Mesodermal cell (in vitro differentiated cells): Measurements from ENCODE around the gene ADAMTS9.
A peak's percentile ranks its signal among the peaks of the same experiment; 100 is the strongest.

Source experiments
- H3K27ac ChIP-seq: 2 replicates; pipeline ENCODE4 v1.7.0; 2013; ENCODE audit warnings: mild to moderate bottlenecking, low read depth, low read length, moderate library complexity; ENCODE audit not compliant: severe bottlenecking
- H3K36me3 ChIP-seq: 2 replicates; pipeline ENCODE4 v1.7.1; 2013; ENCODE audit warnings: mild to moderate bottlenecking, low read length, moderate library complexity; ENCODE audit not compliant: control insufficient read depth, insufficient read depth
- H3K4me1 ChIP-seq: one replicate; pipeline ENCODE4 v1.7.1; 2013; ENCODE audit warnings: mild to moderate bottlenecking, low read length; ENCODE audit not compliant: insufficient read depth, control insufficient read depth, poor library complexity, severe bottlenecking
- H3K4me3 ChIP-seq: 2 replicates; pipeline ENCODE4 v1.7.0; 2013; ENCODE audit warnings: low read length, control low read depth, mild to moderate bottlenecking; ENCODE audit not compliant: insufficient read depth, poor library complexity, severe bottlenecking; ENCODE audit errors: extremely low read depth
- H3K9me3 ChIP-seq: 2 replicates; pipeline ENCODE4 v1.7.1; 2013; ENCODE audit warnings: mild to moderate bottlenecking, low read length, moderate library complexity; ENCODE audit not compliant: control insufficient read depth
- WGBS, 2 experiments: methylation state at CpG; one replicate each; pipeline ENCODE4 v1.1.5; 2013; ENCODE audit warnings: missing lambda C conversion rate in 2 of 2; ENCODE audit not compliant: insufficient coverage in 2 of 2; 5-methylcytosine and 5-hydroxymethylcytosine counted together

The ADAMTS9 gene

DNA sequence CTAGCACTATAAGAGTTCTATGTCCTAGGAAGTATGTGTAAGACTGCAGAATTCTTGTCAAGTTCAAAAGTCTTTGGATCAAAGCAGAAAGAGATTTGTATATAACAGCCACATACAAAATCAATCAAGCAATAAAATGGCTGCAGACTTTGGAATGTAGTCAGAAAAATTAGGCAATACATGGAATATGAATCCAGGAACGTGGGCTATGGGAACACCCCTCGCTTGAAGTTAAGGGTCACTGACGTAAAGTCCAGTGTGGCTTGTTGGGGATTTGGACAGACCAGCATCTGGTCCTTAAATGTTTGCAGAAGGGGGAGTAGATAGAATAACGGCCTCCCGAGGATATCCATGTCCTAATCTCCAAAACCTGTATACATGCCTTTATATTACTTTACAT lies 178.6 kb downstream of the ADAMTS9 start:
- no peak overlapping the region for H3K4me3 ChIP-seq
- no peak overlapping the region for H3K27ac ChIP-seq
- 83 to 100% methylated on average over 1 to 3 of the region's 5 CpGs for WGBS, 2 experiments
- peaks cover 14% of the 10 kb centered on the region for H3K4me1 ChIP-seq
- H3K9me3 ChIP-seq: peaks cover 8% of the 10 kb centered on the region
- no peaks in the 10 kb centered on the region for H3K36me3 ChIP-seq

DNA sequence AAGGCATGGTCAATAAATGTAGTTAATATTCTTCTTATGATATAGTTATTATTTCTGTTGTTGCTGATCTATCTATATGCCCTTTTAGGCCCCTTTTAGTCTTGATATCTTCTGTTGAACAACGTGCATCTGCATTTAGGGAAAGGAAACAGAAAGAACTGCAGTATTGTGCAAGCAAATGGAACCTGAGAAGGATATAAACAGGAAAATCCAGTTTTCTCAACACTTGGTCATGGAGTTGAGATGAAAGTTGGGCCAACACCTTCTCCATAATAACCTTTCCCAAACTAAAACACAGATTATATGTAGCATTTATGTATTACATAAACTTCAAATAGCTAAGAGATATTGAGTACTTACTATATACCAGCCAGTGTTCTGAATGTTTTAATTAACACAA lies 179.7 kb downstream of the ADAMTS9 start:
- WGBS, 2 experiments: 80% methylated on average over 1 of the region's 1 CpG; no CpG with 5 or more reads in 1 of the 2 experiments
- H3K36me3 ChIP-seq: no peaks in the 10 kb centered on the region
- H3K9me3 ChIP-seq: peaks cover 8% of the 10 kb centered on the region
- no peak overlapping the region for H3K4me3 ChIP-seq
- no peak overlapping the region for H3K27ac ChIP-seq
- H3K4me1 ChIP-seq: peaks cover 14% of the 10 kb centered on the region

DNA sequence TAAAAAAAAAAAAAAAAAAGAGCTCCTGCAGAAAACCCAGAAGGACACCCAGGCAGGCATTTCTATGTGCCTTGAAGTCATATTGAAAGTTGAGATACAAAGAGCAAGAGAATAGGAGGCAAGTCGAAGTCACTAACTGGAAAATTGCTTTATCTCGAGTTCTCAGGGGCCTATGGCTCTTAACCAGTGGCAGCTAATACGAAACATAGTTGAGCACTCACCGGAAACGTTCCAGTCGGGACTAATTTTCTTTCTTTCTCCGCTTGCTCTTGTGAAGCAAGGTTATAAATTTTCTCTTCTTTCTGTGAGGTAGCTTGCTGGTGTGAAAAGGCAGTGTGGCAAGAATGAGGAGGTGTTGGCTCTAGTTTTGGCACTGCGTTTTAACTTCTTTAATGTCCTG lies 181.5 kb downstream of the ADAMTS9 start:
- no peaks in the 10 kb centered on the region for H3K36me3 ChIP-seq
- peaks cover 21% of the 10 kb centered on the region for H3K4me1 ChIP-seq
- peaks cover 8% of the 10 kb centered on the region for H3K9me3 ChIP-seq
- no peak overlapping the region for H3K4me3 ChIP-seq
- 94 to 95% methylated on average over 7 of the region's 8 CpGs for WGBS, 2 experiments
- no peak overlapping the region for H3K27ac ChIP-seq

DNA sequence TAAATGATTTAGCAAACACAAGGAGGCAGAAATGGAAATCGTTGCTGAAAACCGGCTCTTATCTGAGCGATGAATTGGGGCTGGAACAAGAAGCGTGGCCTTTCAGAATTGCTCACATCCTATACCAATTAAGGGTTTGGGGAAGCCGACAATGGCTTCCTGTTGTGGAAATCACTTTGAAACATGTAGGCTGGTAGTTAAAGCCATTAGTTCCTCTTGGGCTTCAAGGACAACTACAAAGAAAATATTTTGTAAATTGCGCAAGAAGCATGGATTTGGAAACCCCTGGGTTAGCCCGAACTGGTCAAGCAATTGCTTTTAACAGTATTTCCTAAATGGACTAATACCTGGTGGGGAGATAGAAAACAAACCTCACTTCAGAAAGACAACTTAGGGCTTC lies 182.4 kb downstream of the ADAMTS9 start:
- no peak overlapping the region for H3K4me3 ChIP-seq
- H3K36me3 ChIP-seq: no peaks in the 10 kb centered on the region
- peaks cover 27% of the 10 kb centered on the region for H3K4me1 ChIP-seq
- WGBS, 2 experiments: 57 to 60% methylated on average over 1 of the region's 7 CpGs
- peak overlapping the region; percentile 64 for H3K27ac ChIP-seq
- H3K9me3 ChIP-seq: peaks cover 8% of the 10 kb centered on the region

DNA sequence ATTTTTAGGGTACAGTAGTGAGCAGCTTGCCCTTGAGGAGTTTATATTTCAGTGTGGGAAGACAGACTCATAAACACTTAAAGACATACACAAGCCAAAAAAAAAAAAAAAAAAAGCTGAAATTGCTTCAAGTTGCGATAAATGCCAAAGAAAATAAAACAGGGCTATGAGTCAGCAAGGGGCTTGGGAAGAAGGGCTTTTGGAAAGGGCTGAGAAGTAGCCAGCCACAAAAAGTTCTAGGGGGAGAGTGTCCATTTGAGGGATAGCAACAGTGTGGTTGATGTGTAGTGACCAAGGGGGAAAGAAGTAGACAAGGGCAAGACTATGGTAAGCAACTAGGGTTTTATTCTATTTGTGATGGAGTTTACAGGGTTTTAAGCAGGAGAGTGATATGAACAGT lies 185.5 kb downstream of the ADAMTS9 start:
- Histone ChIP-seq H3K27ac (peak overlapping the region; percentile 81), H3K36me3 (no peaks in the 10 kb centered on the region), H3K9me3 (peaks cover 4% of the 10 kb centered on the region), H3K4me3 (no peak overlapping the region), H3K4me1 (peaks cover 32% of the 10 kb centered on the region)
- 100% methylated on average over 1 of the region's 1 CpG; no CpG with 5 or more reads in 1 of the 2 experiments for WGBS, 2 experiments

DNA sequence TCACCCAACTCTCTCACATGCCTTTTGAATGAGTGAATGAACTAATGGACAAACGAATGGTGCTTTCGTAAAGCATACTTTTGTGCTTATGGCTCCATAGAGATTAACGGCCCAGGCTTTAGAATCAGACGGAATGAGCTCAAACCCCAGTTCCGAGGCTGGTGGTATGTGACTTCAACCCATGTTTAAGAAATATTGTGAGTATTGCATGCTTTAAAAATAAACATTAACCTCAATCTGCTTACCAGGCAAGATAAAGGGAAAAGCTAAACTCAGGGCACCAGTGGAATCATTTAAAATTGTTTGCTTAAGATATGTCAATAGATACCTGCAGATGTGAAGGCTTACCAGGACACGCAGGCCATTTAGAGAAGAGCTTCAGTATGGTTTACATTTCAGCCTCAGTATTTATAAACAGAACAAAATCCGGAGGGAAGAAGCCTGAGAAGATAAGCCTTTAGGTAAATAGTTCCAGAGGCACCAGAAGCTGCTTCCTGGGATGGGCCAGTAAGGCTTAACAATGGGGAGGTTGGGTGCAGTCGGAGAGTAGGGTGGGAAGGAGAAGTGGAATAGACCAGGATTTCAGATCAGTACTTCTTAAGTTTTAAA lies 186.4 kb downstream of the ADAMTS9 start:
- no peak overlapping the region for H3K4me3 ChIP-seq
- H3K9me3 ChIP-seq: no peaks in the 10 kb centered on the region
- H3K4me1 ChIP-seq: peaks cover 32% of the 10 kb centered on the region
- no peaks in the 10 kb centered on the region for H3K36me3 ChIP-seq
- peak overlapping the region; percentile 81 for H3K27ac ChIP-seq
- WGBS, 2 experiments: 75 to 80% methylated on average over 4 to 7 of the region's 8 CpGs

DNA sequence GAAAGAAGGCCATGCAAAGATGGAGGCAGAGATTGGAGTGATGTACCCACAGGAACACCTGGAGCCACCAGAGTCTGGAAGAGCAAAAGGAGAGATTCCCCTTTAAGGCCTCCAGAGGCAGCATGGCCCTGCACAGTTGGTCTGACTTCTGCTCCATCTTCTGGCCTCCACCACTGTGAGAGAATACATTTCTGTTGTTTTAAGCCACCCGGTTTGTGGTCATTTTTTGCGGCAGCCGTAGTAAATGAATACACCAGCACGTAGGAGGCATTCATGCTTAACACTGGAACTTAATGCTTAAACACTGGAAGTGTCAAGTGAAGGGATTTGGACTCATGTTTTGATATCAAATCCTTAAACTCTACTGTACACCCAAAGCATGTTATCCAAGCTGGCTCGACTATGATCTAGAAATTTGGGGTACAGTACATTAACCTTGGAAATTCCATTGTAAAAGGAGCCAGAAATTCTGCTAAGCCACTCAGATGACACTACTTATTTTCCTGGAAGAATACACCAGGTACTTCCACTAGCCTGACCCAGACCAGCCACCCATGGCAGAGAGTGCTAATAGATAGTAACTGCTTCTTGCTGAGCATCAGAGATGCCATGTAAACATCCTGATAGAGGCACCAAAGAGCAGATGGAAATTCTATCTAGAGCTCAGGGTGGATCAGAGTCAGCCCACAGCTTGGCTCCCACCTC lies 190.9 kb downstream of the ADAMTS9 start:
- H3K27ac ChIP-seq: no peak overlapping the region
- H3K9me3 ChIP-seq: no peaks in the 10 kb centered on the region
- no peak overlapping the region for H3K4me3 ChIP-seq
- H3K36me3 ChIP-seq: no peaks in the 10 kb centered on the region
- WGBS, 2 experiments: 85 to 90% methylated on average over 2 to 5 of the region's 5 CpGs
- peaks cover 36% of the 10 kb centered on the region for H3K4me1 ChIP-seq

DNA sequence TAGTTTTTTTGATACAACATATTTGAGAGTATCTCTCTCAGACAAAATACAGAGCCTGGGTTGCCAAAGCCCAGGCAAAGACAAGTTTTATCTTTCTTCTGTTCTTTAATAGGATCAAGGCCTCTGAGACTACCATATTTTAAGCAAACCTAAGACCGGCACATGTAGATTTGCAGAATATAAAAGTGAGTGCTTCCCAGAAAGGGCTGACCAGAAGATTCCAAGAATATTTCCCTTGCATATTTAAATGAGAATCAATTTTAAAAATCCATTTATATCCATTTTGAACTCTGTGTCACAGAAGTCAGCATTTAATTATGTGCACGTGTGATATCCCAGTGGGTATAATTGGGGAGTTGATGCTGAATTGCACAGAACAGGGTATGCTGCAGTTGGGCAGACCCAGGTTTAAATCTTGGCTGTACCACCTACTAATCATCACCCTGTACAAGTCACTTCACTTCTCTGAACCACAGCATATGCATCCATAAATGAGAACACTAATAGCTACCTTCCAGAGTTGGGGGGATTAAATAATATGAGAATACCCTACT lies 191.9 kb downstream of the ADAMTS9 start:
- Histone ChIP-seq H3K36me3 (no peaks in the 10 kb centered on the region), H3K9me3 (no peaks in the 10 kb centered on the region), H3K27ac (no peak overlapping the region), H3K4me3 (no peak overlapping the region), H3K4me1 (peaks cover 40% of the 10 kb centered on the region)
- 80% methylated on average over 1 of the region's 2 CpGs; no CpG with 5 or more reads in 1 of the 2 experiments for WGBS, 2 experiments

DNA sequence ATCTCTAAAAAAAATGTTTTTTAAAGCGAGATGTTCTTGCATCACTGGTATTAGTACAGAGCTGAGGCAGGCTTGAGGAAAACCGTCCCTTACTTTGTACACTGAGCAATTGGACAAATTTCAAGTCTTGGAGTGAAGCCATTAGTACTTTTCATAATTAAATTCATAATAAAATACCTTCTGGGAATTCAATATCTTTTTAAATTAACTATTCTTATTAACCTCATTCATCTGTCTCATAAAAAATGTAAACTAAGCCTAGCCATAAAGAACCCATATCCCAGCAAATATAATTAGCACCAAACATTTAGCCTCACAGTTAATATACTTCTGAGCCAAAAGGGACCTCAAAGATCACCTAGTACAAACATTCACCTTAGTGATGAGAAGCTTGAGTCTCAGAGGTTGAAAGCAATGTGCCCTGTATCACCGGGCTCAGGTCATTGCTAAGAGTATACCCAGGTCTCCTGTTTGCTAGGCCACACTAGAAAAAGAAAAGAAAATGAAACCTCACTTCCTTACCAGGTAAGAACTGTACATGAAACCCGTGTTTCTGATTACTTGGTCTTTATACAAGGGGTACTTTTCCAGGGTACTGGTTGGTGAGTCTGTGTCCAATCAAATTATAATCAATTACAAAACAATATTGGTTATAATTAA lies 192.5 kb downstream of the ADAMTS9 start:
- Histone ChIP-seq H3K36me3 (no peaks in the 10 kb centered on the region), H3K27ac (no peak overlapping the region), H3K9me3 (no peaks in the 10 kb centered on the region), H3K4me1 (peaks cover 43% of the 10 kb centered on the region), H3K4me3 (no peak overlapping the region)
- 100% methylated on average over 1 to 2 of the region's 4 CpGs for WGBS, 2 experiments

DNA sequence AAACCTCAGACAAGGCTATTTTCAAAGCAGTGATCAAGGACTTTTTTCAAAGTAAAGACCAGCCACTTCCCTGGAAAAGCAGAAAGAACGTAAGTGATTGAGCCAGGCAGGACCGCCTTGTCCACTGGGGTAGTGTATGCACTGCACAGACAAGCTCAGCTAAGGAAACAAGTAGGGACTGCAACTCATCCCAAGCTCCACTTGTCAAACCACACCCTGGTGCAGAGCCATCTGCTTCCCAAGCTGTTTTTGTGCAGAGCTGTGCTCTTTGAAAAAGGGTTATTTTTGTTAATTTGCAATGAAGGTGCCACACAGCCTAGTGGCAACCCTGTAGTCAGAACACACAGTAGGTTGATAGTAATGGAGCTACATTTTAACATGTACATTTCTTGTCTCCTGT lies 193.3 kb downstream of the ADAMTS9 start:
- H3K4me1 ChIP-seq: peaks cover 48% of the 10 kb centered on the region
- WGBS, 2 experiments: 93 to 97% methylated on average over 2 of the region's 2 CpGs
- H3K27ac ChIP-seq: peak overlapping the region; percentile 45
- H3K9me3 ChIP-seq: no peaks in the 10 kb centered on the region
- H3K36me3 ChIP-seq: no peaks in the 10 kb centered on the region
- no peak overlapping the region for H3K4me3 ChIP-seq
